ENCODE measurements around the gene S100A13.
"Not testable (repeated sequence)": the region's sequence is repeated elsewhere in the genome, so short reads cannot be mapped to it uniquely, and the experiment has no call there.

S100A13 gene

DNA sequence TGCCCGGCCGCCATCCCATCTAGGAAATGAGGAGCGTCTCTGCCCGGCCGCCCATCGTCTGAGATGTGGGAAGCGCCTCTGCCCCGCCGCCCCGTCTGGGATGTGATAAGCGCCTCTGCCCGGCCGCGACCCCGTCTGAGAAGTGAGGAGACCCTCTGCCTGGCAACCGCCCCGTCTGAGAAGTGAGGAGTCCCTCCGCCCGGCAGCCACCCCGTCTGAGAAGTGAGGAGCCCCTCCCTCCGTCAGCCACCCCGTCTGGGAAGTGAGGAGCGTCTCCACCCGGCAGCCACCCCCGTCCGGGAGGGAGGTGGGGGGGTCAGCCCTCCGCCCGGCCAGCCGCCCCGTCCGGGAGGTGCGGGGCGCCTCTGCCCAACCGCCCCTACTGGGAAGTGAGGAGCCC is 44.5 kb downstream of the S100A13 start:
- not testable (repeated sequence) for H3K27me3 ChIP-seq (ENCODE audit: insufficient read depth, low read length, poor library complexity); H2AFZ ChIP-seq (ENCODE audit: low read depth, low read length); H3K4me1 ChIP-seq (ENCODE audit: insufficient read depth, low read length); H3K9me3 ChIP-seq (ENCODE audit: insufficient read depth, low read length, severe bottlenecking); H3K27ac ChIP-seq (ENCODE audit: low read length); DNase-seq; H3K36me3 ChIP-seq (ENCODE audit: insufficient read depth, low read length); H3K79me2 ChIP-seq (ENCODE audit: insufficient read depth, low read length); H3K4me2 ChIP-seq (ENCODE audit: insufficient read depth, low read length); H4K20me1 ChIP-seq (ENCODE audit: insufficient read depth, low read length); H3K4me3 ChIP-seq (ENCODE audit: low read depth in 1 of 2, low read length in 2 of 2); H3K9ac ChIP-seq (ENCODE audit: low read depth, low read length); ATAC-seq (ENCODE audit: insufficient read depth, low read depth)

DNA sequence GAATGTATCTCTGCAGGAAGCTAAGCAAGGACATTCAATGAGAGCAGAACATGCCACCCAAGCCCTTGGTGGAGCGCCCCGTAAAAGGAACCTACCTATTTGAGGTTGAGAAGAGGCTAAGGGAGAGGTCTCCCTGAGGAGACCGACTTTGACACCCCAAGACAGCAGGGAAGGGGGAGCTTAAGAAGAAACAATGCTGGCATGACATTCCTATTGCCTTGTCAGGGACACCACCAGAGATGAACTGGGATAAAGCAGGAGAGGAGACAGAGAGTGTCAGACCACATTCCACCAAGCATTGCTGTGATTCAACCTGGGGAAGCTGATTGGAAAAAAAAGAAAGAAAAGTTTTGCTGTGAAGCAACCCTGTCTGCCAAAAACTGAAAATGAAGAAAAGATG is 48.4 kb downstream of the S100A13 start:
- no peak overlapping the region for H3K27ac ChIP-seq (ENCODE audit: low read length)
- H4K20me1 ChIP-seq (ENCODE audit: insufficient read depth, low read length) = no peaks in the 10 kb centered on the region
- no peak overlapping the region for H3K4me3 ChIP-seq (ENCODE audit: low read depth in 1 of 2, low read length in 2 of 2)
- no peak overlapping the region for H3K4me2 ChIP-seq (ENCODE audit: insufficient read depth, low read length)
- no peak for DNase-seq
- ATAC-seq (ENCODE audit: insufficient read depth, low read depth) = no peak
- H3K4me1 ChIP-seq (ENCODE audit: insufficient read depth, low read length) = no peaks in the 10 kb centered on the region
- H3K27me3 ChIP-seq (ENCODE audit: insufficient read depth, low read length, poor library complexity) = no peaks in the 10 kb centered on the region
- TF ChIP-seq, protein P1, sequence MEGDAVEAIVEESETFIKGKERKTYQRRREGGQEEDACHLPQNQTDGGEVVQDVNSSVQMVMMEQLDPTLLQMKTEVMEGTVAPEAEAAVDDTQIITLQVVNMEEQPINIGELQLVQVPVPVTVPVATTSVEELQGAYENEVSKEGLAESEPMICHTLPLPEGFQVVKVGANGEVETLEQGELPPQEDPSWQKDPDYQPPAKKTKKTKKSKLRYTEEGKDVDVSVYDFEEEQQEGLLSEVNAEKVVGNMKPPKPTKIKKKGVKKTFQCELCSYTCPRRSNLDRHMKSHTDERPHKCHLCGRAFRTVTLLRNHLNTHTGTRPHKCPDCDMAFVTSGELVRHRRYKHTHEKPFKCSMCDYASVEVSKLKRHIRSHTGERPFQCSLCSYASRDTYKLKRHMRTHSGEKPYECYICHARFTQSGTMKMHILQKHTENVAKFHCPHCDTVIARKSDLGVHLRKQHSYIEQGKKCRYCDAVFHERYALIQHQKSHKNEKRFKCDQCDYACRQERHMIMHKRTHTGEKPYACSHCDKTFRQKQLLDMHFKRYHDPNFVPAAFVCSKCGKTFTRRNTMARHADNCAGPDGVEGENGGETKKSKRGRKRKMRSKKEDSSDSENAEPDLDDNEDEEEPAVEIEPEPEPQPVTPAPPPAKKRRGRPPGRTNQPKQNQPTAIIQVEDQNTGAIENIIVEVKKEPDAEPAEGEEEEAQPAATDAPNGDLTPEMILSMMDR (IDR thresholded peaks at IDR 0.05; ENCODE audit: borderline replicate concordance, extremely low read depth, low read length, poor library complexity, severe bottlenecking) = no peak
- no peak for TF ChIP-seq EZH2 (IDR thresholded peaks at IDR 0.05; ENCODE audit: borderline replicate concordance, low read depth, low read length, severe bottlenecking)
- no peaks in the 10 kb centered on the region for H3K36me3 ChIP-seq (ENCODE audit: insufficient read depth, low read length)
- no peak overlapping the region for H3K9ac ChIP-seq (ENCODE audit: low read depth, low read length)
- no peak overlapping the region for H2AFZ ChIP-seq (ENCODE audit: low read depth, low read length)
- H3K79me2 ChIP-seq (ENCODE audit: insufficient read depth, low read length) = no peaks in the 10 kb centered on the region
- no peaks in the 10 kb centered on the region for H3K9me3 ChIP-seq (ENCODE audit: insufficient read depth, low read length, severe bottlenecking)

DNA sequence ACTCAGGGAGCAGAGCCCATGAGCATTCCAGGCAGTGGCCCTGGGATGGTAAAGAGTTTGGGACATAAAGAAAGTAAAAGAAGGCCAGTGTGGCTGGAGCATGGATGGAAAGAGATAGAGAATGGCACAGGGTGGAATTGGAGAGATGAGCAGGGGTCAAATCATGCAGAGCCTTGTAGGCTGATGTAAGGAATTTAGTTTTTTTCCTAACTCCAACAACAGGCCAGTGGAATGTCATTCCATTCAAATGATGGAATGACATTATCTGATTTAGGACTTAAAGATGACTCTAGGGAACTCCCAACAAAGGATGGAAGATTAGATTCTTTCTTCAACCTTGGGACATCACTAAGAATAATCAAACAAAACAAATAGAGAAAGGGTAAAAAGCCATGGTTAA is 48.8 kb downstream of the S100A13 start:
- no peak for ATAC-seq (ENCODE audit: insufficient read depth, low read depth)
- Histone ChIP-seq H2AFZ (ENCODE audit: low read depth, low read length) (no peak overlapping the region), H3K27me3 (ENCODE audit: insufficient read depth, low read length, poor library complexity) (no peaks in the 10 kb centered on the region), H3K4me1 (ENCODE audit: insufficient read depth, low read length) (no peaks in the 10 kb centered on the region), H4K20me1 (ENCODE audit: insufficient read depth, low read length) (no peaks in the 10 kb centered on the region), H3K4me2 (ENCODE audit: insufficient read depth, low read length) (no peak overlapping the region), H3K9ac (ENCODE audit: low read depth, low read length) (no peak overlapping the region), H3K36me3 (ENCODE audit: insufficient read depth, low read length) (no peaks in the 10 kb centered on the region), H3K79me2 (ENCODE audit: insufficient read depth, low read length) (no peaks in the 10 kb centered on the region), H3K4me3 (ENCODE audit: low read depth in 1 of 2, low read length in 2 of 2) (no peak overlapping the region), H3K27ac (ENCODE audit: low read length) (no peak overlapping the region), H3K9me3 (ENCODE audit: insufficient read depth, low read length, severe bottlenecking) (no peaks in the 10 kb centered on the region)
- TF ChIP-seq, protein P1 (IDR thresholded peaks at IDR 0.05; ENCODE audit: borderline replicate concordance, extremely low read depth, low read length, poor library complexity, severe bottlenecking) = no peak
- no peak for TF ChIP-seq EZH2 (IDR thresholded peaks at IDR 0.05; ENCODE audit: borderline replicate concordance, low read depth, low read length, severe bottlenecking)
- DNase-seq = no peak

DNA sequence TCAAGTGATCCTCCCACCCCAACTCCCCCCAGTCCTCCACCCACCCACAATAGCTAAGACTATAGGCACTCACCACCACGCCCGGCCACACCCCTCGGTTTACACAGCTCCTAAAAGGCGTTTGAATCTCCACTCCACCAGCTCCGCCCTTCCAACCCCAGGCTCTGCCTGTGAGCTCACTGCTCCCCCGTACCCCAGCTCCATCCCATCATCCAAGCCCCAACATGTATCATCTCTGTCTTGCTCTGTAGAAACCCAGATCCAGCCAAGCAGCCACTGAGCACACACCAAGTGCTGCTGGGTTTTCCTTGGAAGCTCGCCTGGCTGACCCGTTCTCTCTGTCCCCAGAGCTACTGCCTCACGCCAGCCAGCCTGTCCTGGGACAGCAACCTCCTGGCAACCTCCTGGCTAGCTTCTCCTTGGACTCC is 49.7 kb downstream of the S100A13 start:
- H3K27ac ChIP-seq (ENCODE audit: low read length) = no peak overlapping the region
- no peak overlapping the region for H3K9ac ChIP-seq (ENCODE audit: low read depth, low read length)
- H3K36me3 ChIP-seq (ENCODE audit: insufficient read depth, low read length) = no peaks in the 10 kb centered on the region
- no peaks in the 10 kb centered on the region for H3K4me1 ChIP-seq (ENCODE audit: insufficient read depth, low read length)
- TF ChIP-seq, protein P1 (IDR thresholded peaks at IDR 0.05; ENCODE audit: borderline replicate concordance, extremely low read depth, low read length, poor library complexity, severe bottlenecking) = no peak
- no peak for TF ChIP-seq EZH2 (IDR thresholded peaks at IDR 0.05; ENCODE audit: borderline replicate concordance, low read depth, low read length, severe bottlenecking)
- DNase-seq (no peak), ATAC-seq (ENCODE audit: insufficient read depth, low read depth) (no peak)
- H3K27me3 ChIP-seq (ENCODE audit: insufficient read depth, low read length, poor library complexity) = no peaks in the 10 kb centered on the region
- no peak overlapping the region for H3K4me3 ChIP-seq (ENCODE audit: low read depth in 1 of 2, low read length in 2 of 2)
- H4K20me1 ChIP-seq (ENCODE audit: insufficient read depth, low read length) = no peaks in the 10 kb centered on the region
- H2AFZ ChIP-seq (ENCODE audit: low read depth, low read length) = no peak overlapping the region
- H3K9me3 ChIP-seq (ENCODE audit: insufficient read depth, low read length, severe bottlenecking) = no peaks in the 10 kb centered on the region
- H3K4me2 ChIP-seq (ENCODE audit: insufficient read depth, low read length) = no peak overlapping the region
- no peaks in the 10 kb centered on the region for H3K79me2 ChIP-seq (ENCODE audit: insufficient read depth, low read length)
